MM.1S (cell line): ENCODE data around the gene ZPLD1.

Experiments used
- DNase-seq: peaks from one replicate; pipeline ENCODE4 v3.0.0-alpha.2; 2015
- H2AFZ ChIP-seq: fragments of 300-600 bp; sonication (generic); 2 replicates; pipeline ENCODE4 v1.6.0; 2016; ENCODE audit warnings: antibody characterized with exemption, low read length
- H3F3A ChIP-seq: fragments of 300-600 bp; sonication (generic); 2 replicates; pipeline ENCODE4 v1.6.1; 2016; ENCODE audit warnings: mild to moderate bottlenecking, antibody characterized with exemption, low read length, moderate library complexity, mixed read lengths; ENCODE audit not compliant: insufficient read depth
- H3K27ac ChIP-seq: fragments of 300-600 bp; sonication (generic); 2 replicates; pipeline ENCODE4 v1.5.1; 2016; ENCODE audit warnings: mild to moderate bottlenecking, low read length
- H3K27me3 ChIP-seq: fragments of 300-600 bp; sonication (generic); replicated peaks from 2 replicates; pipeline ENCODE4 v1.6.0; 2016; ENCODE audit warnings: low read length; ENCODE audit not compliant: insufficient read depth
- H3K36me3 ChIP-seq: fragments of 300-600 bp; sonication (generic); replicated peaks from 2 replicates; pipeline ENCODE4 v1.6.1; 2016; ENCODE audit warnings: mild to moderate bottlenecking, low read length, mixed read lengths; ENCODE audit not compliant: insufficient read depth
- H3K4me1 ChIP-seq: fragments of 300-600 bp; sonication (generic); 2 replicates; pipeline ENCODE4 v1.6.1; 2016; ENCODE audit warnings: low read length, mixed read lengths
- H3K4me2 ChIP-seq: fragments of 300-600 bp; sonication (generic); 2 replicates; pipeline ENCODE4 v1.6.0; 2016; ENCODE audit warnings: low read depth, low read length
- H3K4me3 ChIP-seq: fragments of 300-600 bp; sonication (generic); 2 replicates; pipeline ENCODE4 v1.5.1; 2016; ENCODE audit warnings: low read length, mixed read lengths
- H3K79me2 ChIP-seq: fragments of 300-600 bp; sonication (generic); 2 replicates; pipeline ENCODE4 v1.6.1; 2016; ENCODE audit warnings: mixed run types, low read length, mixed read lengths
- H3K9ac ChIP-seq: fragments of 300-600 bp; sonication (generic); 2 replicates; pipeline ENCODE4 v1.6.1; 2016; ENCODE audit warnings: low read length, mixed read lengths
- H3K9me2 ChIP-seq: fragments of 300-600 bp; sonication (generic); replicated peaks from 2 replicates; pipeline ENCODE4 v1.6.1; 2016; ENCODE audit warnings: mild to moderate bottlenecking, low read length, mixed read lengths; ENCODE audit not compliant: insufficient read depth
- H3K9me3 ChIP-seq: fragments of 300-600 bp; sonication (generic); replicated peaks from 2 replicates; pipeline ENCODE4 v1.6.1; 2016; ENCODE audit warnings: mild to moderate bottlenecking, low read length, mixed read lengths; ENCODE audit not compliant: insufficient read depth
- H4K20me1 ChIP-seq: fragments of 300-600 bp; sonication (generic); 2 replicates; pipeline ENCODE4 v1.6.1; 2016; ENCODE audit warnings: mild to moderate bottlenecking, low read length, moderate library complexity, mixed read lengths; ENCODE audit not compliant: insufficient read depth
- EZH2 ChIP-seq: fragments of 300-600 bp; sonication (generic); optimal IDR thresholded peaks from 2 replicates; pipeline ENCODE3; 2017; ENCODE audit warnings: low read depth, mild to moderate bottlenecking, antibody characterized with exemption, low read length, mixed read lengths
- EZH2phosphoT487 ChIP-seq: fragments of 300-600 bp; sonication (generic); IDR thresholded peaks from 2 replicates; pipeline ENCODE4 v1.6.1; 2018; ENCODE audit warnings: antibody characterized with exemption, low read length
- TF ChIP-seq, protein P1 (sequence below): fragments of 300-600 bp; sonication (generic); IDR thresholded peaks from 2 replicates; pipeline ENCODE4 v1.5.1; 2016; ENCODE audit warnings: antibody characterized with exemption, low read length, mixed read lengths

ZPLD1 gene

DNA sequence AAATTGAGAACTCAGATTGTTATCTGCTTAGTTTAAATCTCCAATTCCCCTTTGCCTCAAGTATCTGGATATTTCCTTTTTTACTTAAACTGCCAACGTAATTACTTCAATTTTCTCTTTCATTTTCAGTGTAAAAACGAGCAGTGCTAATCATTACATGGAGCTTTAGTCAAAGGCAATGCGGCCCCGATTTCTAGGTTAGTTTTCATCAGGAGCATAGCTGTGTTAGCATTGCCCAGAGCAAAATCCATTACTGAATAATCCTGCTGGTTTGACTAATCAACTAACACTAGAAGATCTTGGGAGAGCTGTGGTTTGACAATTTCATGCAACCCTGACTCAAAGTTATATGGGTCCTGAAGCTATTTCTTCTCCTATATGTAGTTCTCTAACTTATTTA lies 46.2 kb downstream of the ZPLD1 start:
- Histone ChIP-seq H3K9me3 (no peaks in the 10 kb centered on the region), H3K27ac (no peak overlapping the region), H3K4me3 (peak overlapping the region; percentile 21; the same call in 1 of the 2 replicates), H3K27me3 (no peaks in the 10 kb centered on the region), H4K20me1 (no peaks in the 10 kb centered on the region), H3F3A (no peaks in the 10 kb centered on the region), H3K4me1 (no peaks in the 10 kb centered on the region), H3K4me2 (peak overlapping the region; percentile 60), H2AFZ (peak overlapping the region; percentile 64), H3K79me2 (no peaks in the 10 kb centered on the region), H3K9ac (peak overlapping the region; percentile 3; the same call in 1 of the 2 replicates), H3K9me2 (no peaks in the 10 kb centered on the region), H3K36me3 (no peaks in the 10 kb centered on the region)
- peak; percentile 34 for DNase-seq
- TF ChIP-seq EZH2, result no peak
- no peak for TF ChIP-seq EZH2phosphoT487
- TF ChIP-seq, protein P1, sequence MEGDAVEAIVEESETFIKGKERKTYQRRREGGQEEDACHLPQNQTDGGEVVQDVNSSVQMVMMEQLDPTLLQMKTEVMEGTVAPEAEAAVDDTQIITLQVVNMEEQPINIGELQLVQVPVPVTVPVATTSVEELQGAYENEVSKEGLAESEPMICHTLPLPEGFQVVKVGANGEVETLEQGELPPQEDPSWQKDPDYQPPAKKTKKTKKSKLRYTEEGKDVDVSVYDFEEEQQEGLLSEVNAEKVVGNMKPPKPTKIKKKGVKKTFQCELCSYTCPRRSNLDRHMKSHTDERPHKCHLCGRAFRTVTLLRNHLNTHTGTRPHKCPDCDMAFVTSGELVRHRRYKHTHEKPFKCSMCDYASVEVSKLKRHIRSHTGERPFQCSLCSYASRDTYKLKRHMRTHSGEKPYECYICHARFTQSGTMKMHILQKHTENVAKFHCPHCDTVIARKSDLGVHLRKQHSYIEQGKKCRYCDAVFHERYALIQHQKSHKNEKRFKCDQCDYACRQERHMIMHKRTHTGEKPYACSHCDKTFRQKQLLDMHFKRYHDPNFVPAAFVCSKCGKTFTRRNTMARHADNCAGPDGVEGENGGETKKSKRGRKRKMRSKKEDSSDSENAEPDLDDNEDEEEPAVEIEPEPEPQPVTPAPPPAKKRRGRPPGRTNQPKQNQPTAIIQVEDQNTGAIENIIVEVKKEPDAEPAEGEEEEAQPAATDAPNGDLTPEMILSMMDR, result no peak

- no peak for DNase-seq
- H3K4me2 ChIP-seq, result no peak overlapping the region
Measured at GRCh38 chr3:102483556-102483955, 48.7 kb downstream of the ZPLD1 start.

DNA sequence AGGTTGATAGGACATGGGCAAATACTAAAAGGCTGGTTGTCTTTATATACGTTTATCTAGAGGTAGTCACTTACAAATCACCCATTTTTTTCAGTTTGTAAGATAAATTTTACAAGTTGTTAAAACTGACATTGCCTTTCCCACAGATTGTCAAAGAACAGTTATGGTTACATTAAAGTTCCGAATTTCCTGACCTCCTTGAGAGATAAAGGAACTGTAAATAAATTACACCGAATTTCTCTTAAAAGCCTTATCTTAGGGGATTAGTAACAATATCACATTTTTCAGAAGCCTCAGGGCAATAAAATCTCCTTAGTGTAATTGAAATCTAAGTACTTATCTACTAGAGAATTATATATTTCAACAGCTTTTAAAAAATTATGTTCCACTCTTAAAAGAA lies 49.5 kb downstream of the ZPLD1 start:
- Histone ChIP-seq H3K4me3 (no peak overlapping the region), H3K4me1 (no peaks in the 10 kb centered on the region), H3K27ac (no peak overlapping the region), H3K36me3 (no peaks in the 10 kb centered on the region), H3K4me2 (no peak overlapping the region), H4K20me1 (no peaks in the 10 kb centered on the region), H3K9me3 (no peaks in the 10 kb centered on the region), H3F3A (no peaks in the 10 kb centered on the region), H3K9ac (no peak overlapping the region), H3K9me2 (no peaks in the 10 kb centered on the region), H2AFZ (no peak overlapping the region), H3K27me3 (no peaks in the 10 kb centered on the region), H3K79me2 (no peaks in the 10 kb centered on the region)
- TF ChIP-seq EZH2phosphoT487 (no peak), EZH2 (no peak)
- TF ChIP-seq, protein P1, result no peak
- no peak for DNase-seq

More at GRCh38 chr3:102483556-102483955, 48.7 kb downstream of the ZPLD1 start:
- Histone ChIP-seq H3K4me1 (no peaks in the 10 kb centered on the region), H3K9ac (no peak overlapping the region), H3F3A (no peaks in the 10 kb centered on the region), H3K4me3 (no peak overlapping the region), H4K20me1 (no peaks in the 10 kb centered on the region), H3K27me3 (no peaks in the 10 kb centered on the region), H2AFZ (no peak overlapping the region), H3K9me3 (no peaks in the 10 kb centered on the region), H3K36me3 (no peaks in the 10 kb centered on the region), H3K79me2 (no peaks in the 10 kb centered on the region), H3K9me2 (no peaks in the 10 kb centered on the region), H3K27ac (no peak overlapping the region)
- TF ChIP-seq EZH2phosphoT487, result no peak
- no peak for TF ChIP-seq EZH2
- TF ChIP-seq, protein P1, result no peak
